Measurements from ENCODE around the gene PTPRA. TPM values are rescaled to one million over a fixed set of nuclear protein-coding genes. Genes with fewer than 3 reads are reported as not detected.

Gene PTPRA
- total and polyA plus RNA-seq, 2 of the 4 experiments (the other 2 are of a cell fraction), result 35.0 to 50.0 TPM

- no peak overlapping the region for H2AK9ac ChIP-seq (replicated peaks; ENCODE audit: low read depth, low read length, poor library complexity)
- H4K91ac ChIP-seq (ENCODE audit: insufficient read depth, low read depth, low read length), result no peak overlapping the region
- no peak overlapping the region for H3K18ac ChIP-seq (ENCODE audit: low read depth, low read length)
- H4K5ac ChIP-seq (ENCODE audit: low read depth, low read length), result no peak overlapping the region
- H2AFZ ChIP-seq (replicated peaks; ENCODE audit: low read length, poor library complexity), result no peak overlapping the region
- ATAC-seq (ENCODE audit: low read depth), result no peak
- H2BK15ac ChIP-seq (ENCODE audit: low read depth, low read length), result no peak overlapping the region
- 92% methylated on average over 2 of the region's 12 CpGs; no CpG with 5 or more reads in 1 of the 2 experiments for WGBS, 2 experiments (ENCODE audit: extremely low coverage in 2 of 2, insufficient read length in 1 of 2)
- H2BK5ac ChIP-seq (ENCODE audit: low read depth, low read length, poor library complexity, severe bottlenecking), result no peak overlapping the region
- 0 out of 4 replicates have a peak, but pooled peaks cover 0 to 3% of the 10 kb centered on the region in 2 experiments for H3K79me1 ChIP-seq (ENCODE audit: low read depth in 1 of 2, low read length in 2 of 2)
- H3K27me3 ChIP-seq (ENCODE audit: control insufficient read depth, insufficient read depth, low read length), result no peaks in the 10 kb centered on the region
- no peak overlapping the region for H3K56ac ChIP-seq (ENCODE audit: extremely low read depth, insufficient read depth, low read length)
- peaks cover 14% of the 10 kb centered on the region for H3K9me1 ChIP-seq (ENCODE audit: insufficient read depth, low read length)
- no peak overlapping the region for H3K23ac ChIP-seq (ENCODE audit: low read depth, low read length)
- no peak for TF ChIP-seq RAD21 (IDR thresholded peaks at IDR 0.05; ENCODE audit: low read length)
- TF ChIP-seq CTCF (conservative IDR thresholded peaks at IDR 0.05; ENCODE audit: low read depth, low read length), result no peak
- no peak for TF ChIP-seq MAFK (IDR thresholded peaks at IDR 0.05; ENCODE audit: low read depth, low read length)
- no peak for TF ChIP-seq SMC3 (IDR thresholded peaks at IDR 0.05; ENCODE audit: low read depth, low read length)
- TF ChIP-seq RFX5 (IDR thresholded peaks at IDR 0.05; ENCODE audit: low read depth, low read length), result no peak
- no peak for TF ChIP-seq FOS (IDR thresholded peaks at IDR 0.05; ENCODE audit: low read depth, low read length)
- TF ChIP-seq ELK1 (IDR thresholded peaks at IDR 0.05; ENCODE audit: borderline replicate concordance, low read depth, low read length), result no peak
- no peak for TF ChIP-seq MXI1 (IDR thresholded peaks at IDR 0.05; ENCODE audit: borderline replicate concordance, low read depth, low read length)
- no peak for TF ChIP-seq RCOR1 (IDR thresholded peaks at IDR 0.05; ENCODE audit: insufficient replicate concordance, low read length)
- BruUV-seq (replicated peaks), result no TSS peak
- H4K8ac ChIP-seq (ENCODE audit: low read depth in 2 of 2, low read length in 2 of 2), result no peak overlapping the region
- peaks cover 41% of the 10 kb centered on the region for H3K36me3 ChIP-seq (ENCODE audit: control insufficient read depth, insufficient read depth, low read length)
- peaks cover 9% of the 10 kb centered on the region for H3K4me1 ChIP-seq (ENCODE audit: control insufficient read depth, insufficient read depth, low read length)
- no peak overlapping the region for H3K4me2 ChIP-seq (ENCODE audit: low read depth, low read length)
- POLR2A ChIA-PET (ENCODE audit: unreplicated experiment), result no interaction called here
- no peak overlapping the region for H2BK120ac ChIP-seq (ENCODE audit: low read depth, low read length)
- DNase-seq, result no peak
- H3K14ac ChIP-seq (replicated peaks; ENCODE audit: low read depth, low read length), result no peak overlapping the region
- dilution Hi-C loops (cut with HindIII; ENCODE audit: low sequenced_read_pairs, unreplicated experiment), result no loop called here
- in situ Hi-C loops (cut with MboI; ENCODE audit: low sequenced_read_pairs), result no loop called here
- no peaks in the 10 kb centered on the region for H4K20me1 ChIP-seq (ENCODE audit: insufficient read depth, low read length)
- no peak overlapping the region for H3K9ac ChIP-seq (ENCODE audit: low read depth, low read length)
- CTCF ChIA-PET, result interaction anchor here (0.5 to 0.9 kb wide), 2 partner anchors 51 to 134 kb away, joined by 3 to 4 read pairs; no protein-coding TSS in a partner anchor
- no peaks in the 10 kb centered on the region for H3K9me3 ChIP-seq (ENCODE audit: control insufficient read depth, insufficient read depth, low read length)
- H3K4ac ChIP-seq (ENCODE audit: low read depth, low read length), result no peak overlapping the region
- no peak overlapping the region for H2AK5ac ChIP-seq (ENCODE audit: low read depth, low read length)
- H3K27ac ChIP-seq (ENCODE audit: insufficient read depth, low read length), result no peak overlapping the region
- H3K4me3 ChIP-seq (ENCODE audit: insufficient read depth, low read depth, low read length), result no peak overlapping the region
- H2BK20ac ChIP-seq (ENCODE audit: low read depth, low read length), result no peak overlapping the region
- intact Hi-C loops (cut with micrococcal nuclease), result no loop called here
Measured at GRCh38 chr20:2867081-2867864, 6.0 kb upstream of the PTPRA start.

Measured in IMR-90 (cell line).